SK-N-SH (cell line): ENCODE data around the gene CTNS. TPM values are rescaled to one million over a fixed set of nuclear protein-coding genes. Genes with fewer than 3 reads are reported as not detected.
A peak's percentile ranks its signal among the peaks of the same experiment; 100 is the strongest.

Experiments used
- CTCF ChIA-PET: fragments of 300-600, 350-600 bp; formaldehyde crosslinking; extraction: SDS; loops from one replicate; lab custom pipeline; 2021; lab: Yijun Ruan, JAX
- POLR2A ChIA-PET: fragments of 350-600 bp; sonication (Branson Sonifier 250); formaldehyde crosslinking; extraction: SDS; loops from one replicate; lab custom pipeline; 2020; ENCODE audit warnings: antibody characterized with exemption, inconsistent platforms; lab: Yijun Ruan, JAX
- DNase-seq: peaks from one replicate; pipeline ENCODE4 v3.0.0; 2012
- H2AFZ ChIP-seq: fragments of 200-600 bp; sonication (generic); 2 replicates; pipeline ENCODE4 v1.8.1; 2016; ENCODE audit warnings: antibody characterized with exemption, mild to moderate bottlenecking, low read depth
- H3F3A ChIP-seq: fragments of 200-600 bp; sonication (generic); replicated peaks from 2 replicates; pipeline ENCODE3; 2016; ENCODE audit warnings: antibody characterized with exemption, mild to moderate bottlenecking; ENCODE audit not compliant: insufficient read depth
- H3K27ac ChIP-seq, 2 experiments: fragments of 200-500 bp in 1 of 2; fragments of 200-600 bp in 1 of 2; sonication (Bioruptor generic) in 1 of 2; sonication (generic), shearing (Covaris generic) in 1 of 2; 2 replicates each; pipeline versions ENCODE4 v1.5.1 to v1.6.1; 2014 to 2016; ENCODE audit warnings: low read depth in 2 of 2, inconsistent platforms in 1 of 2, low read length in 1 of 2, mild to moderate bottlenecking in 1 of 2, mixed read lengths in 1 of 2
- H3K27me3 ChIP-seq: fragments of 200-600 bp; sonication (generic), shearing (Covaris generic); 2 replicates; pipeline ENCODE4 v1.6.1; 2016; ENCODE audit warnings: mixed run types; ENCODE audit not compliant: insufficient read depth
- H3K36me3 ChIP-seq, 2 experiments: fragments of 200-500 bp in 1 of 2; fragments of 200-600 bp in 1 of 2; sonication (Bioruptor generic) in 1 of 2; sonication (generic) in 1 of 2; replicated peaks in 1 of 2; 2 replicates each; pipeline versions ENCODE3 to v1.5.1; 2014 to 2016; ENCODE audit warnings: low read length in 1 of 2, mild to moderate bottlenecking in 1 of 2; ENCODE audit not compliant: insufficient read depth in 2 of 2, control insufficient read depth in 1 of 2
- H3K4me1 ChIP-seq, 2 experiments: fragments of 200-500 bp in 1 of 2; fragments of 200-600 bp in 1 of 2; sonication (Bioruptor generic) in 1 of 2; sonication (generic), shearing (Covaris generic) in 1 of 2; 2 replicates each; pipeline versions ENCODE4 v1.5.1 to v1.6.1; 2014 to 2016; ENCODE audit warnings: low read depth in 1 of 2, low read length in 1 of 2, mixed run types in 1 of 2; ENCODE audit not compliant: insufficient read depth in 2 of 2, control insufficient read depth in 1 of 2
- H3K4me2 ChIP-seq: fragments of 200-600 bp; sonication (generic), shearing (Covaris generic); 2 replicates; pipeline ENCODE4 v1.6.1; 2017; ENCODE audit warnings: mixed run types
- H3K4me3 ChIP-seq, 2 experiments: fragments of 200-500 bp in 1 of 2; fragments of 200-600 bp in 1 of 2; sonication (Bioruptor generic) in 1 of 2; sonication (generic), shearing (Covaris generic) in 1 of 2; 2 replicates each; pipeline versions ENCODE4 v1.5.1 to v1.8.1; 2014 to 2016; ENCODE audit warnings: low read depth in 2 of 2, inconsistent platforms in 1 of 2, low read length in 1 of 2, mild to moderate bottlenecking in 1 of 2, mixed read lengths in 1 of 2, moderate library complexity in 1 of 2
- H3K79me2 ChIP-seq: fragments of 200-600 bp; sonication (generic); 2 replicates; pipeline ENCODE4 v1.8.1; 2017; ENCODE audit warnings: mild to moderate bottlenecking; ENCODE audit not compliant: insufficient read depth
- H3K9ac ChIP-seq: fragments of 200-600 bp; sonication (generic); 2 replicates; pipeline ENCODE4 v1.6.1; 2017; ENCODE audit warnings: mixed run types
- H3K9me2 ChIP-seq: fragments of 200-600 bp; sonication (generic); 2 replicates; pipeline ENCODE4 v1.6.1; 2017; ENCODE audit warnings: mixed run types
- H3K9me3 ChIP-seq: fragments of 200-600 bp; sonication (generic); 2 replicates; pipeline ENCODE4 v1.6.1; 2017; ENCODE audit warnings: mixed run types, mild to moderate bottlenecking, moderate library complexity
- H4K20me1 ChIP-seq: fragments of 200-600 bp; sonication (generic); 2 replicates; pipeline ENCODE4 v1.6.1; 2017; ENCODE audit warnings: mild to moderate bottlenecking, mixed run types; ENCODE audit not compliant: insufficient read depth
- ELF1 ChIP-seq: IDR thresholded peaks from 2 replicates; pipeline ENCODE4 v1.4.0; 2012
- EZH2phosphoT487 ChIP-seq: fragments of 200-600 bp; sonication (generic); IDR thresholded peaks from 2 replicates; pipeline ENCODE4 v1.6.1; 2017; ENCODE audit warnings: low read depth, mixed run types, mild to moderate bottlenecking, antibody characterized with exemption, moderate library complexity, borderline replicate concordance
- FOXJ3 ChIP-seq: sonication (generic); formaldehyde crosslinking; IDR thresholded peaks from 2 replicates; pipeline ENCODE4 v1.5.1; 2020; ENCODE audit warnings: mild to moderate bottlenecking, missing genetic modification reagents
- GABPA ChIP-seq: IDR thresholded peaks from 2 replicates; pipeline ENCODE4 v1.4.0; 2012; ENCODE audit warnings: low read depth, mild to moderate bottlenecking
- GATA2 ChIP-seq: sonication (generic); formaldehyde crosslinking; IDR thresholded peaks from 2 replicates; pipeline ENCODE4 v1.5.0; 2020; ENCODE audit warnings: mild to moderate bottlenecking, missing genetic modification reagents
- JUND ChIP-seq: IDR thresholded peaks from 2 replicates; pipeline ENCODE4 v1.4.0; 2012
- NRF1 ChIP-seq: IDR thresholded peaks from 2 replicates; pipeline ENCODE4 v1.6.1; 2012; ENCODE audit warnings: low read depth, mild to moderate bottlenecking, low read length
- POLR2AphosphoS5 ChIP-seq: IDR thresholded peaks from 2 replicates; pipeline ENCODE4 v1.6.1; 2012; ENCODE audit warnings: low read depth, low read length
- RFX5 ChIP-seq: IDR thresholded peaks from 2 replicates; pipeline ENCODE4 v1.6.1; 2012; ENCODE audit warnings: mild to moderate bottlenecking, improper control_type of control experiment, low read length
- RXRA ChIP-seq: IDR thresholded peaks from 2 replicates; pipeline ENCODE4 v1.4.0; 2012; ENCODE audit warnings: low read depth, mild to moderate bottlenecking, borderline replicate concordance
- SIN3A ChIP-seq: IDR thresholded peaks from 2 replicates; pipeline ENCODE4 v1.6.1; 2012; ENCODE audit warnings: low read depth, mild to moderate bottlenecking, low read length, moderate library complexity, borderline replicate concordance
- SMC3 ChIP-seq: IDR thresholded peaks from 2 replicates; pipeline ENCODE4 v1.6.1; 2012; ENCODE audit warnings: low read depth, low read length, improper control_type of control experiment
- TAF1 ChIP-seq: IDR thresholded peaks from 2 replicates; pipeline ENCODE4 v1.6.1; 2012; ENCODE audit warnings: low read depth, mild to moderate bottlenecking, low read length, moderate library complexity, borderline replicate concordance
- TCF12 ChIP-seq: IDR thresholded peaks from 2 replicates; pipeline ENCODE4 v1.4.0; 2012
- TEAD4 ChIP-seq: IDR thresholded peaks from 2 replicates; pipeline ENCODE4 v1.4.0; 2012; ENCODE audit warnings: mild to moderate bottlenecking, borderline replicate concordance; ENCODE audit not compliant: insufficient read depth
- YY1 ChIP-seq: IDR thresholded peaks from 2 replicates; pipeline ENCODE4 v1.4.0; 2012; ENCODE audit warnings: low read depth, mild to moderate bottlenecking
- WGBS: methylation state at CpG from one replicate; pipeline ENCODE4 v1.1.6; 2017; ENCODE audit warnings: low lambda C conversion rate; 5-methylcytosine and 5-hydroxymethylcytosine counted together
- polyA plus RNA-seq, 3 experiments: library from polyadenylated mRNA; depleted of rRNA; stranded (reverse); fragments of >200 nt; gene quantifications; 2 replicates each; pipeline ENCODE4 v1.2.3, GENCODE V29; 2012
- TF ChIP-seq, protein P1 (sequence below): IDR thresholded peaks from 2 replicates; pipeline ENCODE4; 2012
- TF ChIP-seq, protein P2 (sequence below): fragments of 200-600 bp; sonication (generic); IDR thresholded peaks from 2 replicates; pipeline ENCODE4 v1.6.1; 2017; ENCODE audit warnings: antibody characterized with exemption, mild to moderate bottlenecking, moderate library complexity
- TF ChIP-seq, protein P3 (sequence below): IDR thresholded peaks from 2 replicates; pipeline ENCODE4 v1.6.1; 2012; ENCODE audit warnings: mild to moderate bottlenecking, low read depth, low read length, moderate library complexity

CTNS gene
- polyA plus RNA-seq, 1 of the 3 experiments (the other 2 are of a cell fraction), result 8.2 TPM

DNA sequence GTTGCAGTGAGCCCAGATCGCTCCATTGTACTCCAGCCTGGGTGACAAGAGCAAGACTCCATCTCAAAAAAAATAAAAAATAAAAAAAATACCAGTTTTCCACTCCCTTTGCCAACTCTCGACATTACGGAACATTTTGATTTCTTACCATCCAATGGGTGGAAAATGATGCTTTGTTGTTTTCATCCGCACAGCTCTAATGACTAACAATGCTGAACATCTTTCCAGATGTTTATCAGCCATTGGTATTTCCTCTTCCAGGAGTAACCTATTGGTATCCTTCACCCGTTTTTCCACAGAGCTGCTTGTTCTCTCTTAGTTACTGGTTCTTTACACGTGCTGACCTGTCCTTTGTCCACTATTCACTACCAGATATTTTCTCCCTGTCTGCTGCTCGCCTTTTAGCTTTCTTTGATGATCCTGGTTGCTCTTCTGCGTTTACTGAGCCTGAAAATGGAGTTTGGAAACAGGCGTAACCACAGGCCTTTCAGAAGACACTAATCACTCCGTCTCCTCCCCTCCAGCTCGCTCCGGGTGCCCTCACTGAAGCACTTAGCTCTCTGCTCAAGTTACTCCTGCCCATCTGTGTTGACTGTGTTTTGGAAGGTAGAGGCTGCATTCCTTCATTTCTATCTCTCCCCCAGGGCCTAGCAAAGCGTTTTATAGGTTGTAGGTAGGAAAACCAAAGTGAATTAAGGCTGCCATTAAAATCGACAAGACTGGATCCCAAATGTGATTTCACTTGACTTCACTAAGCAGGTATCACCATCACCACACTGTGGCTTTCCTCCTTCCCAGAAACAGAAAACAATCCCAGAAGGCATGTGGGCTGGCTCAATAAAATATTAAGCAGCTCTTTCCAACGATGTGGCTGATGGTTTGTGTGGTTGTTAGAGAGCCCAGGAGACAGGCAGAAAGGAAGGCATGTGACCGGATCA is 9.5 kb upstream of the CTNS start (continued):
- TF ChIP-seq SMC3, result no peak
- TF ChIP-seq POLR2AphosphoS5, result no peak
- no peak for TF ChIP-seq ELF1
- TF ChIP-seq RXRA, result no peak
- TF ChIP-seq FOXJ3, result no peak

- peaks cover 12% of the 10 kb centered on the region for H3K79me2 ChIP-seq
- H3K27ac ChIP-seq, result no peak overlapping the region; a peak in 1 of 4 replicates
- no peak overlapping the region for H2AFZ ChIP-seq
- H3F3A ChIP-seq, result no peaks in the 10 kb centered on the region
- no peaks in the 10 kb centered on the region for H4K20me1 ChIP-seq
- ChIA-PET POLR2A (interaction anchor here (1.2 kb wide), 1 partner anchor 8 kb away, joined by 5 read pairs; the partner anchor contains the start of genes CTNS and SHPK), CTCF (interaction anchor here (1.2 to 1.4 kb wide), 2 partner anchors 8 to 21 kb away, joined by 3 read pairs; partner anchors contain the start of genes CTNS and SHPK)
- no peaks in the 10 kb centered on the region for H3K9me3 ChIP-seq
- no peak for DNase-seq
- H3K9me2 ChIP-seq, result no peaks in the 10 kb centered on the region
- H3K4me2 ChIP-seq, result no peak overlapping the region
- H3K27me3 ChIP-seq, result no peaks in the 10 kb centered on the region
- TF ChIP-seq, protein P1, sequence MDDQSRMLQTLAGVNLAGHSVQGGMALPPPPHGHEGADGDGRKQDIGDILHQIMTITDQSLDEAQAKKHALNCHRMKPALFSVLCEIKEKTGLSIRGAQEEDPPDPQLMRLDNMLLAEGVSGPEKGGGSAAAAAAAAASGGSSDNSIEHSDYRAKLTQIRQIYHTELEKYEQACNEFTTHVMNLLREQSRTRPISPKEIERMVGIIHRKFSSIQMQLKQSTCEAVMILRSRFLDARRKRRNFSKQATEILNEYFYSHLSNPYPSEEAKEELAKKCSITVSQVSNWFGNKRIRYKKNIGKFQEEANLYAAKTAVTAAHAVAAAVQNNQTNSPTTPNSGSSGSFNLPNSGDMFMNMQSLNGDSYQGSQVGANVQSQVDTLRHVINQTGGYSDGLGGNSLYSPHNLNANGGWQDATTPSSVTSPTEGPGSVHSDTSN, result 0 out of 2 replicates have a peak, but pooled peaks have one; percentile 21
- TF ChIP-seq SIN3A, result no peak
- no peak overlapping the region for H3K4me3 ChIP-seq
- H3K36me3 ChIP-seq, result peaks cover 2 to 24% of the 10 kb centered on the region in 2 experiments
- 91% methylated on average over 6 of the region's 11 CpGs for WGBS
- no peaks in the 10 kb centered on the region for H3K4me1 ChIP-seq
- H3K9ac ChIP-seq, result no peak overlapping the region
These were observed 8.8 kb upstream of the CTNS start for GRCh38 chr17:3627769-3628167.

GRCh38 chr17:3630781-3631180 is 5.8 kb upstream of the CTNS start:
- Histone ChIP-seq H3K27ac (no peak overlapping the region), H3K4me2 (no peak overlapping the region), H3K4me3 (no peak overlapping the region), H3K9me2 (no peaks in the 10 kb centered on the region), H2AFZ (no peak overlapping the region), H3K79me2 (peaks cover 39% of the 10 kb centered on the region), H3K4me1 (peaks cover 0 to 2% of the 10 kb centered on the region in 2 experiments; a peak in 1 of 4 replicates), H3K9me3 (no peaks in the 10 kb centered on the region), H3F3A (no peaks in the 10 kb centered on the region), H3K36me3 (peaks cover 0 to 8% of the 10 kb centered on the region in 2 experiments), H3K27me3 (no peaks in the 10 kb centered on the region), H3K9ac (no peak overlapping the region), H4K20me1 (no peaks in the 10 kb centered on the region)
- no peak for DNase-seq
- 95% methylated on average over 10 of the region's 10 CpGs for WGBS
- ChIA-PET POLR2A (no interaction called here), CTCF (interaction anchor here (1.5 kb wide), 1 partner anchor 28 kb away, joined by 4 read pairs; no protein-coding TSS in a partner anchor)
- TF ChIP-seq, protein P2, sequence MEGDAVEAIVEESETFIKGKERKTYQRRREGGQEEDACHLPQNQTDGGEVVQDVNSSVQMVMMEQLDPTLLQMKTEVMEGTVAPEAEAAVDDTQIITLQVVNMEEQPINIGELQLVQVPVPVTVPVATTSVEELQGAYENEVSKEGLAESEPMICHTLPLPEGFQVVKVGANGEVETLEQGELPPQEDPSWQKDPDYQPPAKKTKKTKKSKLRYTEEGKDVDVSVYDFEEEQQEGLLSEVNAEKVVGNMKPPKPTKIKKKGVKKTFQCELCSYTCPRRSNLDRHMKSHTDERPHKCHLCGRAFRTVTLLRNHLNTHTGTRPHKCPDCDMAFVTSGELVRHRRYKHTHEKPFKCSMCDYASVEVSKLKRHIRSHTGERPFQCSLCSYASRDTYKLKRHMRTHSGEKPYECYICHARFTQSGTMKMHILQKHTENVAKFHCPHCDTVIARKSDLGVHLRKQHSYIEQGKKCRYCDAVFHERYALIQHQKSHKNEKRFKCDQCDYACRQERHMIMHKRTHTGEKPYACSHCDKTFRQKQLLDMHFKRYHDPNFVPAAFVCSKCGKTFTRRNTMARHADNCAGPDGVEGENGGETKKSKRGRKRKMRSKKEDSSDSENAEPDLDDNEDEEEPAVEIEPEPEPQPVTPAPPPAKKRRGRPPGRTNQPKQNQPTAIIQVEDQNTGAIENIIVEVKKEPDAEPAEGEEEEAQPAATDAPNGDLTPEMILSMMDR, result no peak
- TF ChIP-seq, protein P3, sequence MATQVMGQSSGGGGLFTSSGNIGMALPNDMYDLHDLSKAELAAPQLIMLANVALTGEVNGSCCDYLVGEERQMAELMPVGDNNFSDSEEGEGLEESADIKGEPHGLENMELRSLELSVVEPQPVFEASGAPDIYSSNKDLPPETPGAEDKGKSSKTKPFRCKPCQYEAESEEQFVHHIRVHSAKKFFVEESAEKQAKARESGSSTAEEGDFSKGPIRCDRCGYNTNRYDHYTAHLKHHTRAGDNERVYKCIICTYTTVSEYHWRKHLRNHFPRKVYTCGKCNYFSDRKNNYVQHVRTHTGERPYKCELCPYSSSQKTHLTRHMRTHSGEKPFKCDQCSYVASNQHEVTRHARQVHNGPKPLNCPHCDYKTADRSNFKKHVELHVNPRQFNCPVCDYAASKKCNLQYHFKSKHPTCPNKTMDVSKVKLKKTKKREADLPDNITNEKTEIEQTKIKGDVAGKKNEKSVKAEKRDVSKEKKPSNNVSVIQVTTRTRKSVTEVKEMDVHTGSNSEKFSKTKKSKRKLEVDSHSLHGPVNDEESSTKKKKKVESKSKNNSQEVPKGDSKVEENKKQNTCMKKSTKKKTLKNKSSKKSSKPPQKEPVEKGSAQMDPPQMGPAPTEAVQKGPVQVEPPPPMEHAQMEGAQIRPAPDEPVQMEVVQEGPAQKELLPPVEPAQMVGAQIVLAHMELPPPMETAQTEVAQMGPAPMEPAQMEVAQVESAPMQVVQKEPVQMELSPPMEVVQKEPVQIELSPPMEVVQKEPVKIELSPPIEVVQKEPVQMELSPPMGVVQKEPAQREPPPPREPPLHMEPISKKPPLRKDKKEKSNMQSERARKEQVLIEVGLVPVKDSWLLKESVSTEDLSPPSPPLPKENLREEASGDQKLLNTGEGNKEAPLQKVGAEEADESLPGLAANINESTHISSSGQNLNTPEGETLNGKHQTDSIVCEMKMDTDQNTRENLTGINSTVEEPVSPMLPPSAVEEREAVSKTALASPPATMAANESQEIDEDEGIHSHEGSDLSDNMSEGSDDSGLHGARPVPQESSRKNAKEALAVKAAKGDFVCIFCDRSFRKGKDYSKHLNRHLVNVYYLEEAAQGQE, result no peak
- TF ChIP-seq YY1, result no peak
- no peak for TF ChIP-seq EZH2phosphoT487
- TF ChIP-seq GABPA, result no peak
- no peak for TF ChIP-seq POLR2AphosphoS5
- TF ChIP-seq TEAD4, result no peak
- TF ChIP-seq TAF1, result no peak
- TF ChIP-seq JUND, result no peak
- no peak for TF ChIP-seq RXRA
- TF ChIP-seq TCF12, result no peak
- TF ChIP-seq SMC3, result no peak
- no peak for TF ChIP-seq NRF1
- TF ChIP-seq GATA2 (CRISPR knock-in tag), result no peak
- TF ChIP-seq RFX5, result no peak
